HG02885 (cell line): Measurements from ENCODE around the gene ZNF692.

ENCODE experiments used
- ATAC-seq: cut with Tn5 transposase; IDR thresholded peaks from one replicate; pipeline ENCODE4 v1.9.1; 2021; ENCODE audit warnings: mild to moderate bottlenecking; ENCODE audit not compliant: unreplicated experiment, poor library complexity

The ZNF692 gene

GRCh38 chr1:248851390-248851789, 7.5 kb downstream of the ZNF692 start:
- ATAC-seq: no peak

- no peak for ATAC-seq
Observed at GRCh38 chr1:248850536-248851251, 8.2 kb downstream of the ZNF692 start.

GRCh38 chr1:248850124-248850523, 8.8 kb downstream of the ZNF692 start:
- no peak for ATAC-seq

DNA sequence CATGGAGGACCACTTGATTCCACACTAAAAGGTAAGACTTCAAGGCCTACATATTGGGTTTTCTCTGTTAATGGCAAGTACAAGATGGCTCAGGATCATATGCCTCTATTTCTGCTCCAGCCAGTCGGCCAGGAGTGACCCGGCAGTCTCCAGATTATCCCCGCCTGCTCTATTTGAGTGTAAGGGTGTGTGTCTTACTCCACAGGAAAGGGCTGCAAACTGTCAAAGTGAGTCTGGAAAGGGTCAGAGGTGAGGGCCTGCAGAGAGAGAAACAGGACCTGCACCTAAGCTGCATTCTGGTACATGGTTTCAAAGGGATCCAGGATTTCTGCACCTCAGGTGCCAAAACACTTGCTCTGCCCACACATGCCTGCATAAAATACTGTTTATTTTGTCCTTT, 9.2 kb downstream of the ZNF692 start:
- no peak for ATAC-seq

DNA sequence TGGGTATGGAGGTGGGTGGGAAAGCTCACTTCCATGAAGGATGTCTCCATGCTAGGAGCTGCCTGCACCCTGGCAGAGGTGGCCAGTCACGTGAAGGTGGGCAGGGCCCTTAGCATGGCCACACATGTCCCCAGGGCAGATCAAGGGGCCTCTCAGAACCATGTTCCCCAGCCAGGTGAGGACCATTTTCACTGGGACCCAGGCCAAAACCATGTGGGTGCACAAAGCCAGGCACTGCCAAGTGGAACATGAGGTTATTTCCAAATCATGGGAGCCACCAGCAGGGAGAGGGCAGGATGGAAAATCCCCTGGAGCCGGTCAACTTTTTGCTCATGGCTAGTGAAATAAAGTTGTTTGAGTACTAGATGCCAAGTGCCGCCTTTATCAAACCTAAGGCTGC, 9.7 kb downstream of the ZNF692 start:
- ATAC-seq: no peak

- ATAC-seq: no peak
Observed at GRCh38 chr1:248848602-248849001, 10.3 kb downstream of the ZNF692 start.

DNA sequence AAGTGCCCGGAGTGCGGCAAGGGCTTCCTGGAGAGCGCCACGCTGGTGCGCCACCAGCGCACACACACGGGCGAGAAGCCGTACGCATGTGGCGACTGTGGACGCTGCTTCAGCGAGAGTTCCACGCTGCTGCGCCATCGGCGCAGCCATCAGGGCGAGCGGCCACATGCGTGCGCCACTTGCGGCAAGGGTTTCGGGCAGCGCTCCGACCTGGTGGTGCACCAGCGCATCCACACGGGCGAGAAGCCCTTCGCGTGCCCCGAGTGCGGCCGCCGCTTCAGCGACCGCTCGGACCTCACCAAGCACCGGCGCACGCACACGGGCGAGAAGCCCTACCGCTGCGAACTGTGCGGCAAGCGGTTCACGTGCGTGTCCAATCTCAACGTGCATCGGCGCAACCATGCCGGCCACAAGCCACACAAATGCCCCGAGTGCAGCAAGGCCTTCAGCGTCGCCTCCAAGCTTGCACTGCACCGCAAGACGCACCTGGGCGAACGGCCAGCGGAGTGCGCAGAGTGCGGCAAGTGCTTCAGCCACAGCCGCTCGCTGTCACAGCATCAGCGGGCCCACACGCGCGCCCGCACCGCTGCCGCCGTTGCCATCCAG, 10.8 kb downstream of the ZNF692 start:
- ATAC-seq: no peak

- ATAC-seq: no peak
Observed at GRCh38 chr1:248847181-248847955, 11.5 kb downstream of the ZNF692 start.

DNA sequence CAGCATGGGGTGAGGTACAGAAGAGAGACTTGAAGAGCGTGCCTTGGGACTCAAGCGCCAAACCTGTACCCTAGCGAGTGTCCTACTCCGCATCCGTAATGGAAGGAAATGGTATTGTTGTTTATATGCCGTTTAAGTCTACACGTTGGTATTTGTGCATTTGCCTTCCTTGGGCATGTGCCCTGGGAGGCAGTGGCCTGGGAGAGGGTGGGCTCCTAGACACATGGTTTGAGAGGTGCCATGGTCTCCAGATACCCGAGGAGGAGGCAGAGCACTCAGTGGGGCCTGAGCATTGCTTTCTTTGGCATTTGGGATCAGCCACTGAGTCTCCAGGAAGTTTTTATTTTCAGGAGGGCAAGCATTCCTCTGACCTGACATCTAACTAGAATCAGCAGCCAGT, 14.4 kb downstream of the ZNF692 start:
- no peak for ATAC-seq

DNA sequence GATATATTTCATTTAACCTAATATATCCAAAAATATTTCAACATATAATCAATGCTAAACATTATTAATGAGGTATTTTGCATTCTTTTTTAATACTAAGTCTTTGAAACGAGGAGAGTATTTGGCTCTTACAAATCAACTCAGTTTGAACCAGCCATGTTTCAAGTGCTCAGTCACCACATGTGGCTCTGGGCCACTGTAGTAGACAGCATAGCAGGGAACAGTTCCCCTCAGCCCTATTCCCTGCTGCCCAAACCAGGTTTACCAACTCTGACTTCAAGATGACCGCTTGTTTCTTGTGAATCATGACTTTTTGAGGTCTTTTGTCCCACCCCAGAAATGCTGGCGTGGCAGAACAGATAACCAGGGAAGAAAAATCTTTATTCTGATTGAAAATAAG, 15.2 kb downstream of the ZNF692 start:
- no peak for ATAC-seq

GRCh38 chr1:248842781-248843331, 16.0 kb downstream of the ZNF692 start:
- ATAC-seq: peak; percentile 44

GRCh38 chr1:248841702-248842395, 17.0 kb downstream of the ZNF692 start:
- ATAC-seq: no peak

GRCh38 chr1:248840946-248841345, 17.9 kb downstream of the ZNF692 start:
- no peak for ATAC-seq

GRCh38 chr1:248839168-248839555, 19.7 kb downstream of the ZNF692 start:
- ATAC-seq: no peak

GRCh38 chr1:248838357-248839167, 20.3 kb downstream of the ZNF692 start:
- peak; percentile 58 for ATAC-seq

- ATAC-seq: peak; percentile 79
Observed at GRCh38 chr1:248837781-248838356, 21.0 kb downstream of the ZNF692 start, which contains the start of gene ZNF672. Gene ZNF672, plus strand, starts transcription at chr1:248838224. Its CDS starts 9,051 bp downstream, at chr1:248847275.

GRCh38 chr1:248837045-248837780, 21.7 kb downstream of the ZNF692 start:
- no peak for ATAC-seq

DNA sequence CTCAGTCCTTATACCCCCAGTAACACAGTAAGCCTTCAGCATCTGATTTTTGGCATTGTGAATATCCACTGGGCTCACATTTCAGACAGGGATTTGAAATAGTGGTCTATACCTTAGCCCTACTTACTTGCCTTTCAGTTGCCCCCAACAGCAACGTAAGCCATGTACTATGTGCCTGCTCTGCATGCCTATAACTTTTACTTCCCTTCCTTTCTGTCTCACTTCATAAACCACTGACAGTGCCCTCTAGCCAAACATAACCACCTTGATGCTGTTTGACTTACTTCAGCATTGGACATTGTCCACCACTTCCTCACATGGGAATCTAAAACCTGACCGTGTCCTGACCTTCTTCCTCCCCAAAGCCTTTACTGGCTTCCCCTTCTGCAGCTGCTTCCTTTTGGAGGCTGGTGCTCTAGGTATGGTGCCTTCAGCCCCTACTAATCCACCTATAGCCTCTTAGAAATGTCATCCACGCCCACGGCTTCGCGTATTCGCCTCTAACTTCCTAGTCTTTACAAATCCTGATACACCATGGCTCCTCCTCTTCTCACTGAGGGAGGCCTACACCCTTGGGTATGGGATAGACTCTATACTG, 24.4 kb downstream of the ZNF692 start:
- ATAC-seq: no peak
